Retinal pigment epithelial cell (primary cell): ENCODE measurements around the gene BICDL1.

ENCODE experiments used
- DNase-seq: peaks from one replicate; pipeline ENCODE4 v3.0.0-alpha.2; 2010; ENCODE audit warnings: low read depth
- H3K4me3 ChIP-seq: 2 replicates; pipeline ENCODE4 v1.5.1; 2011; ENCODE audit warnings: mild to moderate bottlenecking, low read length, control low read depth, moderate library complexity
- TF ChIP-seq, protein P1 (sequence below): conservative IDR thresholded peaks from 2 replicates; pipeline ENCODE4 v1.5.1; 2011; ENCODE audit warnings: low read depth, low read length, control low read depth, inconsistent platforms

The BICDL1 gene

DNA sequence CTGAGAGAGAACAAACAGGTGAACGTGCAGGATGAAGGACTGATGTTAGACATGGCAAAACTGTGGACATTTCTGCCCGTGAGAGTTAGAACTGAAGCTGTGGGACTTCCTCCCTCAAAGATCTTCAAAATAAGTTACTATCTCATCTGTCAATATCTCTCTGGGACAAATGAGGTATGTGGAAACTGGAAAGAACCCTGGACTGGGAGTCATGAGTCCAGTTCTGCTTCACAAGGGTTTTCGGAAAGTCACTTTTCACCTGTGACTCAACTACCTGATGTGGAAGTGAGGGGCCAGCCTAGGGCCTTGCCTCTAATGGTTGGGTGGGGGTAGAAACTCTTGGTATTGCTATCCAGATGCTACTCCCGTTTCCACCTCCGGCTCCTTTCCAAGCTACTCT lies 80.2 kb downstream of the BICDL1 start:
- H3K4me3 ChIP-seq, result no peak overlapping the region
- TF ChIP-seq, protein P1, sequence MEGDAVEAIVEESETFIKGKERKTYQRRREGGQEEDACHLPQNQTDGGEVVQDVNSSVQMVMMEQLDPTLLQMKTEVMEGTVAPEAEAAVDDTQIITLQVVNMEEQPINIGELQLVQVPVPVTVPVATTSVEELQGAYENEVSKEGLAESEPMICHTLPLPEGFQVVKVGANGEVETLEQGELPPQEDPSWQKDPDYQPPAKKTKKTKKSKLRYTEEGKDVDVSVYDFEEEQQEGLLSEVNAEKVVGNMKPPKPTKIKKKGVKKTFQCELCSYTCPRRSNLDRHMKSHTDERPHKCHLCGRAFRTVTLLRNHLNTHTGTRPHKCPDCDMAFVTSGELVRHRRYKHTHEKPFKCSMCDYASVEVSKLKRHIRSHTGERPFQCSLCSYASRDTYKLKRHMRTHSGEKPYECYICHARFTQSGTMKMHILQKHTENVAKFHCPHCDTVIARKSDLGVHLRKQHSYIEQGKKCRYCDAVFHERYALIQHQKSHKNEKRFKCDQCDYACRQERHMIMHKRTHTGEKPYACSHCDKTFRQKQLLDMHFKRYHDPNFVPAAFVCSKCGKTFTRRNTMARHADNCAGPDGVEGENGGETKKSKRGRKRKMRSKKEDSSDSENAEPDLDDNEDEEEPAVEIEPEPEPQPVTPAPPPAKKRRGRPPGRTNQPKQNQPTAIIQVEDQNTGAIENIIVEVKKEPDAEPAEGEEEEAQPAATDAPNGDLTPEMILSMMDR, result no peak
- no peak for DNase-seq

DNA sequence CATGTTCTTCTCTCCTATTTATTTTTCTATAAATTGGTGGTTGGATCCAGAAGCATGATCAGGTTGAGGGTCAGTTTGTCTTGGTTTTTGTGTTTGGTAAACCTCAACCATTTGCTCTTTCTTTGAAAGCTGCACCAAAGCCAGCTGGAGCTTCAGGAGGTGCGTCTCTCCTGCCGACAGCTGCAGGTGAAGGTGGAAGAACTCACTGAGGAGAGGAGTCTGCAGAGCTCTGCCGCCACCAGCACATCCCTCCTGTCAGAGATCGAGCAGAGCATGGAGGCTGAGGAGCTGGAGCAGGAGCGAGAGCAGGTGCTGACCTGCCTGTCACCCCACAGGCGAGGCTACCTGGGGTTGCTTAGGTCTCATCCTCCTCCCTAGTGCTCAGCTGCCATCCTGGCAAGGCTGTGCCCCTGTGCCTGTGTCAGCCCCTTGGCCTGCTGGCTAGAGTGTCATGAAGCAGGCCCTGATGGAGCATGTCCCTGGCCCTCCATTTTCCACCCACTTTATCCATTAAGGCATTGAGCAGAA lies 82.5 kb downstream of the BICDL1 start:
- TF ChIP-seq, protein P1, result no peak
- no peak for DNase-seq
- H3K4me3 ChIP-seq, result no peak overlapping the region

DNA sequence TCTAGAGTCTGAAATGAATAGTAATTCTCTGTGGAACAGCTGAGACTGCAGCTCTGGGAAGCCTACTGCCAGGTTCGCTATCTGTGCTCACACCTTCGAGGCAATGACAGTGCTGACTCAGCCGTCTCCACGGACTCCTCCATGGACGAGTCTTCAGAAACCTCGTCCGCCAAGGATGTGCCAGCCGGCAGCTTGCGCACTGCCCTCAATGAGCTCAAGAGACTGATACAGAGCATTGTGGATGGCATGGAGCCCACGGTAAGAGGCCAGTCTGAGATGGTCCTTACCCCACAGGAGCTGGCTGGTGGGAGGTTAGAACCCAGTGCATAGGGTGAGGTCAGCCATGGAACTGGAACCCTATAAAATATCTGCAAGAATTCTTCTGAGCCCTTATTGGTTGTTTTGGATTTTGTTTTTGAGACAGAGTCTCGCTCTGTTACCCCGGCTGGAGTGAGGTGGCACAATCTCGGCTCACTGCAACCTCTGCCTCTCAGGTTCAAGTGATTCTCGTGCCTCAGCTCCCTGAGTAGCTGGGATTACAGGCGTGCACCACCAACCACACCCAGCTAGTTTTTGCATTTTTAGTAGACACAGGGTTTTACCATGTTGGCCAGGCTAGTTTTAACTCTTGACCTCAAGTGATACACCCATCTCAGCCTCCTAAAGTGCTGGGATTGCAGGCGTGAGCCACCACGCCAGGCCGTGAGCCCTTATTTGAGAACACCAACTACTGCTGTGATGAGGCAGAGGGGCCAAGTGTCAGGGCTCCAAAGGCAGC lies 83.6 kb downstream of the BICDL1 start:
- TF ChIP-seq, protein P1, result no peak
- no peak overlapping the region for H3K4me3 ChIP-seq

DNA sequence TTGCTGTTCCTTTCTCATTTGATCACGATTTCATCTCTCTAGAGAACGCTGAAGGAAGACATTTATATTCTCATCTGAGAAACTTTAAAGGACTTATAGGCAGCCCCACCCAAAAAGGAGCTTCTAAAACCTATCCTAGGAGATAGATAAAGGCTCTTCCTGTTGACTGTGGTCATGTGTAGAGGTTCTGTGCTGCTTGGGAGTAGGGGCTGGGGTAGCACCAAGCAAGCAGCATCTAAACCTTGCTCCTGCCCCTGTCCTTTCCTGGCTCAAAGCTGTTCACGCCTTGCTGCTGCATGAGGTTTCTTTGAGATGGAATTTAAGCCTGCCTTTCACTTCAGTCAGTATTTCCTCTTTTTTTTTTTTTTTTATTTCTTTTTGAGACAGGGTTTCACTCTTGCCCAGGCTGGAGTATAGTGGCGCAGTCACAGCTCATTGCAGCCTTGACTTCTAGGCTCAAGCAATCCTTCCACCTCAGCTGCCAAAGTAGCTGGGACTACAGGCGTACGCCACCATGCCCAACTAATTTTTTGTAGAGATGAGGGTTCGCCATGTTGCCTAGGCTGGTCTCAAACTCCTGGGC lies 86.1 kb downstream of the BICDL1 start:
- TF ChIP-seq, protein P1, result no peak
- DNase-seq, result no peak

More for the DNA sequence above, 83.6 kb downstream of the BICDL1 start:
- DNase-seq, result no peak

DNA sequence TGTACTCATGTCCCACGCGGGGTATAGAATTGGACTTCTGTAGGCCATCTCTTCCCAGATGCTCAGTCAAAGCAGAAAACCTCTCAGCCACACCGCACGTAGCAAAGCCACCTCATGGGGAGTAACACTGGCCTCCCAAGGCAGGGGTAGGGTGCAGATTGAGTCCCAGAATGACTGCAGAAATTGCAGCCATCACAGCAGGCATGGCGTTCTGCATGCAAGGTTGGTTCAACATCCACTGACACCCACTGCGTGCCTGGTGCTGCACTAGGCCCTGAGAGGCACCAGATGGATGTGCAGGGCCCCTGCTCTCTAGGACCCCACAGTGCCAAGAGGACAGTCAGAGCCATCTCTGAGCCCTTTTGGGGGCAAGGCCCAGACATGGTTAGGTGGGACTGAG lies 87.6 kb downstream of the BICDL1 start:
- no peak overlapping the region for H3K4me3 ChIP-seq
- TF ChIP-seq, protein P1, result no peak
- DNase-seq, result no peak

More for the DNA sequence above, 86.1 kb downstream of the BICDL1 start:
- no peak overlapping the region for H3K4me3 ChIP-seq

DNA sequence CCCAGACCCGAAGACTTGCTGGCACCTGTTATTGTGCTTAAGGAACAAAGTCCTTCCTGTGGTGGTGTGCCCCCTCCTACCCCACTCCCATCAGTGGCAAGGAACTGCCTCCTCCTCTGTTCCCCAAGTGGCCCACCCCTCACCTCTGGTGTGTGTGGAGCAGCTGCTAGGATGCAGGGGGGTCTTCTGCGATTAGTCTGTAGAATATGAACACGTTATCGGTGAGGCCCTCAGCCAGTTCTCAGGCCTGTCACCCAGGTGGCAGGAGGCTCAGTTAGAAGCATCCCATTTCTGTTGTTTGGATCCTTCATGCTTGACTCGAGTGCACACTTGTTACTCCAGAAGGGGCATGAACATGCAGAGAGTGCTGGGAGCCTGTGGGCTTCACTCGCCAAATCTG lies 88.2 kb downstream of the BICDL1 start:
- DNase-seq, result no peak
- TF ChIP-seq, protein P1, result no peak
- no peak overlapping the region for H3K4me3 ChIP-seq
